Stimulated activated CD4-positive, alpha-beta T cell treated with anti-CD3 and anti-CD28 coated beads, Interleukin-2, amount 100 ng/mL, for 4 hours (primary cell): Measurements from ENCODE around the gene PTH2R.
"Not testable (repeated sequence)": the region's sequence is repeated elsewhere in the genome, so short reads cannot be mapped to it uniquely, and the experiment has no call there.

ENCODE experiments used
- DNase-seq: peaks from one replicate; pipeline ENCODE4 v3.0.0-alpha.2; 2020; ENCODE audit warnings: low read depth

PTH2R gene

GRCh38 chr2:208392300-208392699, 14.3 kb upstream of the PTH2R start:
- no peak for DNase-seq

GRCh38 chr2:208396796-208397195, 9.8 kb upstream of the PTH2R start:
- DNase-seq: not testable (repeated sequence)

GRCh38 chr2:208399201-208399600, 7.4 kb upstream of the PTH2R start:
- no peak for DNase-seq

GRCh38 chr2:208407667-208408066, 1.1 kb downstream of the PTH2R start:
- no peak for DNase-seq

GRCh38 chr2:208413931-208414330, 7.3 kb downstream of the PTH2R start:
- no peak for DNase-seq

- no peak for DNase-seq
Observed at GRCh38 chr2:208415255-208415654, 8.7 kb downstream of the PTH2R start.

- DNase-seq: no peak
Observed at GRCh38 chr2:208415897-208416296, 9.3 kb downstream of the PTH2R start.

GRCh38 chr2:208426412-208427045, 19.9 kb downstream of the PTH2R start:
- no peak for DNase-seq

- no peak for DNase-seq
Observed at GRCh38 chr2:208437755-208438154, 31.2 kb downstream of the PTH2R start.

- DNase-seq: no peak
Observed at GRCh38 chr2:208440716-208441115, 34.1 kb downstream of the PTH2R start.

- DNase-seq: no peak
Observed at GRCh38 chr2:208441951-208442350, 35.4 kb downstream of the PTH2R start.

- not testable (repeated sequence) for DNase-seq
Observed at GRCh38 chr2:208447447-208447846, 40.9 kb downstream of the PTH2R start.

GRCh38 chr2:208451061-208451460, 44.5 kb downstream of the PTH2R start:
- no peak for DNase-seq

GRCh38 chr2:208454861-208455260, 48.3 kb downstream of the PTH2R start:
- no peak for DNase-seq

GRCh38 chr2:208463721-208464120, 57.1 kb downstream of the PTH2R start:
- DNase-seq: no peak

- DNase-seq: no peak
Observed at GRCh38 chr2:208464205-208464604, 57.6 kb downstream of the PTH2R start.

GRCh38 chr2:208466151-208466919, 59.7 kb downstream of the PTH2R start:
- DNase-seq: no peak

GRCh38 chr2:208466920-208467298, 60.3 kb downstream of the PTH2R start:
- DNase-seq: no peak

- no peak for DNase-seq
Observed at GRCh38 chr2:208467564-208467963, 61.0 kb downstream of the PTH2R start.

GRCh38 chr2:208477741-208478140, 71.1 kb downstream of the PTH2R start:
- DNase-seq: no peak

- no peak for DNase-seq
Observed at GRCh38 chr2:208479342-208479741, 72.8 kb downstream of the PTH2R start.

- not testable (repeated sequence) for DNase-seq
Observed at GRCh38 chr2:208481945-208482344, 75.4 kb downstream of the PTH2R start.

GRCh38 chr2:208482453-208483015, 75.9 kb downstream of the PTH2R start:
- DNase-seq: not testable (repeated sequence)
